AG08396 (cell line): ENCODE results near the gene CAPN8.

Experiments
- DNase-seq: peaks from one replicate; pipeline ENCODE4 v3.0.0; 2012; ENCODE audit warnings: low spot score, mixed read lengths

CAPN8 gene

DNA sequence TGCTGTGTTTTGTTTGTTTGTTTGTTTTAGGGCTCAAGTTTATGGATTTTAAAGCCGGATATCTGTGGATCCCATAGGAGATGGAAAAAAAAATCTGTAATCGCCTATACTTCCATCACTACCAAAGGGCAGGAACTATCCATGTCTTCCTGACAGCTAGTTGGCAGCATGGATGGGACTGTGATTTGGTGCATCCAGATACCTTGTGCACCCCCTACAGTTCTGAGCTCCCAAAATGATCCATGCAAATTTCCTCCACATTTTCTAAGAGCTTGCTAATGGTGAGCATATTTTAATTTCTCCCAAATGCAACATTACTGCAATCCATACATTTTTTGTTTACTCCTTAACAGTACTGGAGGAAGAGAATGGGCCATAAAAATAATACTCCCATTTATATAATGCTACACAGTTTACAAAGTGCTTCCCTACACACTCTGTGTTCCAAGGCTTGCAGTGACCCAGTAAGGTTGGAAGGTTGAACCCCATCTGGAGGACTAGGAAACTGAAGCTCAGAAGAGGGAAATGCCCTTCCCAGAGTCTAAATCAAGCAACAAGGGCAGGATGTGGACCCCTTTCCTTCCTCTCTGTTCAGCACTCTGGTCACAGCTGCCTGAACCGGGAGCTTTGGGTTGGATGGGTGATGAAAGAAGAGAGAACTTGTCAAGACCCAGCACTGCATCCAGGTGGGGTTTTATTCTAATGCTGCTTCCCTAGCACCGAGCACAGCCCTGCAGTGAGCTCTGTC is 48.0 kb downstream of the CAPN8 start:
- no peak for DNase-seq

DNA sequence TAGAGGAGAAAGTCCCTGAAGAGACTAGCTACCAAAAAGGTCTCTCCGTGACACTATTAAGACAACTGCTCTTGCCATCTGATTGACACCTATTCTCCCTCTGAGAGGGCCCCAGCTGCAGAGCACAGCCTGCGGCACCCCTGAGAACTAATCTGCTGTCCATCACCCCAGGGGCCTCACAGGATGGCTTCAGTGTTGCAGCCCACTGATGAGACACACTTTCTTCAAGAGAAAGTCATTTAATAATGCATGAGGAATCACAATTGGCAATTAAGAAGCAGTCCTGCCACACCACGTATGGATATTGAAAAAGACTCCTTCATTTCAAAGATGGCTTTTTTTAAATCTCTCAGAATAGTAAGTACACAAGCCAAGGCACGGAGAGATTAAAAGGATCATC is 48.9 kb downstream of the CAPN8 start:
- DNase-seq: no peak

DNA sequence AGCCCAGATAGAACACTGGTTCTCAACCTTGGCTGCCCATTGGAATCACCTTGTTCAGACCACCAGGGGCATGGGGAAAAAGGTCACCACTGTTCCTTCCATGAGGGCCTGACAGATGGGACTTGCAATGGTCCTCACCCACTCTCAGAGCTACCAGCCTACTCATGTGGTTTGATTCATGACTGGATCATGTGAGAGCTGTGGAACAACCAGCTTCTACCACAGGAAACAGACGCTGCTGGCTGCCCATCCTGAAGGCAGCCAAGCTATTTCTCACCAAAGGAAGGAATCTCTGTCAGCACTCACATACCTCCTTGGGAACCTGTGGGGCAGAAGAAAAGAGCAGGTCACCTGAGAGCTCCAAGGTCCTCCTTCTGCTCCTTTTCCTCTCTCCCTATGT is 53.6 kb downstream of the CAPN8 start:
- DNase-seq: no peak

- no peak for DNase-seq
Measured at GRCh38 chr1:223609977-223610376, 55.5 kb downstream of the CAPN8 start.

DNA sequence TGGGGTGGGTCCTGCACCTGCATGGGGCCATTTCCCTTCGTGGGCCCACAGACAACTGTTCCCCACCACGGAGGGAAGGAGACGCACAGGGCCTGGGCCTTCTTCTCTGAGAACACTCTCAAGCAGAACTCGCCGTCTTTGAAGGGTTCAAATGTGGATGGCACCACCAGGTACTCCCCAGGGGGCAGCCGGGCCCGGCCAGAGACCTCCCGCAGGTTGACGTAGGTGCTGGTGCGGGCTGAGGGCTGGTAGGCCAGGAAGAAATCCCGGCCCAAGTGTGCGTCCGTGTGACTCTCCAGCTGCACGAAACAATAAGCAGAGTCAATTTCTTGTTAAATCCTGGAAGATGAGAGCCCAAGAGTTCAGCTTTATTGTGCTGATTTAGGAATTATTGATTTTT is 56.4 kb downstream of the CAPN8 start:
- no peak for DNase-seq

- no peak for DNase-seq
Measured at GRCh38 chr1:223558512-223558911, 107.0 kb downstream of the CAPN8 start.

DNA sequence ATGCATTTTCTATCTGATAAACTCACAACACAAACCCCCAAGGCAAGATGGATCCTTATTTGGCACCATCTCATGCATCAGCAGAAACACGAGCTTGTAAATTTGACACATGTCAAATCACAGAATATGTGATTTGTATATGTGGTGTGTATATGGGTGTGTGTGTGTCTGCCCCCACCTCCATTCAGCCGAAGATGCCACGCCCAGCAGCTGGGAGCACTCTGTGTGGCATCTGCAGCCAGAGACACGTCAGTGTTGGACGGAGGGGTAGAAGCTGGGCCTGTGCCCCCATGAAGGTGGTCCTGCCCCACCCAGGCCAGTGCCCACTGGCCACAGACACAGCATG is 108.4 kb downstream of the CAPN8 start:
- no peak for DNase-seq

DNA sequence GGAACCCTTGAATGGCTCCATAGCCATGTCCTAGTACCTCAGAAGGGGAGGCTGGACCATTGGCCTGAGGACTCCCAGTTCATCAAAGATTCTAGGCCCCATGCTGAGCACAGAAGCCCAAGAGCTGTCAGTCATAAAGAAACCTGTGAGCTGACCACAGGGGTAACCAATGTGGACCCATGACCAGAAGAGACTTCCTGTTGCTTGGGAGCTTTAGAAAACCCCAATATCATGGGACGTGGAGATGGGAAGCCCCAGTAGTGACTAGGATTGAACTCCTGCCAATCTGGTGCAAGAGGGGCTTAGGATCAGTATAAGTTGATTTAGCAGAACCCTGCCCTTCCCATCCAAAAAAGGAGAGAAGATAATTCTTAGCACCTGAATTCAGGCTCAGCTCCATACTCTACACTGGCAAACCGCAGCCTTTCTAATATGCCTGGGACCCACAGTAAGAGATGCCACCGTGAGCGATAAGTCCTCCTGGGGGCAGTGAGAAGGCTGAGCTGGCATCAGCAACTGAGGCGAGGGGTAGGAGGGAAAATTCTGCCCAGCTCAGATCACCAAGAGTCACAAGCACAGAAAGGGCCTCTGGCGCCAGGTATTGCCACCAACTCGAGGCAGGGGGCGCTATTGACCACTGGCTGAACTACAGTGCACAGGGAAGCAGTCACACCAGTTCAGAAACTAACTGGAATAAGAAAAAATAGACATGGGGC is 108.9 kb downstream of the CAPN8 start:
- DNase-seq: peak; percentile 29

GRCh38 chr1:223553957-223554356 is 111.5 kb downstream of the CAPN8 start:
- no peak for DNase-seq

- DNase-seq: no peak
Measured at GRCh38 chr1:223551610-223552009, 113.9 kb downstream of the CAPN8 start.

- DNase-seq: no peak
Measured at GRCh38 chr1:223549740-223550139, 115.8 kb downstream of the CAPN8 start.

DNA sequence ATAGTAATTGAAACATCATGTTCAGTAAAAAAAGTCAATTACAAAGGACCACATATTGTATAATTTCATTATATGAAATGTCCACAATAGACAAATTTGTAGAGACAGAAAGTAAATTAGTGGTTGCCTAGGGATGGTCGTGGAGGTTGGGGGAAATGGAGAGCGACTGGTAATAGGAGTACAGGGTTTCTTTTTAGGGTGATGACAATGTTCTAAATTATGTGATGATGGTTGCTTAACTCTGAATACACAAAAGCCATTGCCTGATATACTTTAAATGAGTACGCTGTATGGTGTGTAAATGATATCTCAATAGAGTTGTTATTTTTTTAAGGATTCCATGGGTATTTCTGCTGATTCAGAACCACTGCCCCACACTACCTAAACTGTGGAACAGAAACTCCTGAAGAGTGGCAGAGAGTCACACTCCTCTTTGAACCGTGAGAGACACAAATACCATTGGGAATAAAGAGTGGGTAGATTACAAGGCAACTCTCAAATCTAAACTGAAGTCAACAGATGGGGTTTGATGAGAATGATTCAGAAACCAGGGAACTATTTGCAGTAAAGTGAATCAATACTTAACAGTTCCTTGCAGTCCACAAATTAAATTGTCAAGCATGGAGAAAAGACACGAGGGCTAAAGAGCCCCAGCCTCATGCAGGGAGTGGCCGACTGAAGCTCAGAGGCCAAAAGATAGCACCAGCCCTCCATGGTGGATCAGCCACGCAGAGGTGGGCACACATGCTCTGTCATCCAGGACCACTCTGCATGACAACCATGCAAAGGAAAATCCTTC is 118.0 kb downstream of the CAPN8 start:
- no peak for DNase-seq

DNA sequence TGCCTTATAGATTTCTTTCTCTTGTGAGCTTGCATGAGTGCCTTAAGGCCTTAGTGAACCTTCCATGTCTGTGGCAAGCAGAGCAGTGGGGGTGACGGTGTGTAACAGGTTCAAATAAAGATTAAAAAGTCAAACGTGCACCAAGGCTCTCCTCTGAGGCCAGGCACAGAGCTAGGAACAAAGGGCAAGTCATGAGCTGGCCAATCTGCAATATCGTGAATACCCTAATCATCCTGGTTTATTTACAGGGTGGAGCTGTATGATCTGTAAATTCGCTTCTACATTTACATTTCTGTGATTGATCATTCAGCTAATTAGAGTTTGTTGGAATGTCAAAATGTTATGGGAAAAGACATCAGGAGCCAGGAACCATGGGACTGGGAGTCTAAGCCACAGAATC is 120.2 kb downstream of the CAPN8 start:
- no peak for DNase-seq

- no peak for DNase-seq
Measured at GRCh38 chr1:223543560-223543959, 121.9 kb downstream of the CAPN8 start.

DNA sequence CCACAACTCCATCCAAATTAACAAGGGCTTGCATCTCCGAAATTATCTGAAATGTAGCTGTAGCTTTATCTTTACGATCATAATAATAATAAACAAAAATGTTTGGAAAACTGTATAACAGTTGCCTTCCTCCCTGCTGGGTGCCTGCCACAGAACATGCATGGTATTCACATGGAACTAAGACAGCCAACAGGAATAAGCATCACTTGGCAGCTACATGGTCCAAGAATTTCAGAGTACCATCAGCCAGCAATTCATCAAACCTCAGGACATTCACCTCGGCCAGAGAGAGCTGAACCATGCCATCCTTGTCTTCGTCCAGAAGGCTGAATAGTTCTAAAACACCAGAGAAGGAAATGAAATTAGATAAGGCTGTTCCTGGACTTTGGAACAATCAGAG is 122.7 kb downstream of the CAPN8 start:
- no peak for DNase-seq

DNA sequence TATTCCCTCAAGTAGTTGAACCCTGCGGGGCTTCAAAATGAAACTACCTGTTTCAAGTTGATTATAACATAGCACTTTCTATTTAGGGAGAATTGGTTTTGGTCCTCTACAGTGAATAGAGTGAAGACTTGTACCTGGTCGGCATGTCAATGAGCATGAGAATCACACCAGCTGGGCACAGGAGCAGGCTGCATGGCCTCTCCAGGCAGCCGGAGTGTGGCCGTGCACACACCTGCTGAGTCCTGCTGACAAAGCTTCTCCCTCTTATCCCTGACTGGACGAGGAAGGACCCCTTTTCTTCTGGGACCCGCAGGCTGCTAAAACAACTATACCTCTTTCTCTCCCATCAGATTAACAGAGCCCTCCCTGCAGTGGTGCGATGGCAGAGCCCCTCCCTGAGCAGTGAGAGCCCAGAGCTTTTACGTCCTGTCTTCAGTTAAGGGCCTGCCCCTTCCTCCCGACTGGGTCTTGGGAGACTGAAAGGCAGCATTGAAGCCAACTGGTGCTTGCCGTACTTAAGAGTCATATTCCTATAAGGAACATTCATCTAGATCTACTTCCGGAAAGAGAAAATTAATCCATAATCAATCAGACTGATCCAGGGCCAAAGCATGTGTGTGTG is 124.9 kb downstream of the CAPN8 start:
- no peak for DNase-seq

- DNase-seq: no peak
Measured at GRCh38 chr1:223539750-223540149, 125.8 kb downstream of the CAPN8 start.

DNA sequence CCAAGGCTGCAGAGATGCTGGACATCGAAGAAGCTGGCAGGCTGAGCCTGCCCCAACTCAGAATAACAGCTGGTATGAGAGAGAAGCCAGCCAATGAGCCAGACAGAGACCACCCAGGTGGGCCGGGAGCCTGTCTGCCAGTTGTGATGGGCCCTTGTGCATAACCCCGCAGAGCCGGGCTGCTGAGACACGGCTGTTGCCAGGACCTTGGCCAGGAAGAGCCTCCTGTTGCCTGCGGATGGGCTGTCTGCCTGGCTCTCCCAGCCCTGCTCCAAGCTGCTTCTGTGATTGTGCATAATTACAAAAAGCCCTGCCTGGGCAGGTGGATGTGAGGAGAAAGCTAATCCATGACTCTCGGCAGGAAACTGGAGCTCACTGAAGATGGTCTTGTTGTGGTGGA is 126.5 kb downstream of the CAPN8 start:
- no peak for DNase-seq

- no peak for DNase-seq
Measured at GRCh38 chr1:223535319-223535718, 130.2 kb downstream of the CAPN8 start.

DNA sequence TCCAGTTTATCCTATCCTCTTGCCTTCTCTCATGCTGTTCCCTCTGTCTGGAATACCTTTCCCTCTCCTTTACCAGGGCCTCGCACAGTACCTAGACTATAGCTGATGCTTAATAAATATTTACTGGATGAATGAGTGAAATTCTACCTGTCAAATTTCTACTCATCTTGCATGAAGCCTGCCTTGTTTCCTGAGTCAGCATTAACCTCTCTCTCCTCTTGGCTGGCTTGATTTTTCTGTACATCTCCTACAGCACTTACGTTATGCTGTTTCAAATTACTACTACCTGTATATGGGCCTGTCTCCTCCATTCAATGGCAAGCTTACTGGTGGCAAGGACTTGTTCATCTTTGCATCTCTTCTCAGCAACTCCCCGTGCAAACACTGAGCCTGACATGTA is 130.8 kb downstream of the CAPN8 start:
- no peak for DNase-seq

DNA sequence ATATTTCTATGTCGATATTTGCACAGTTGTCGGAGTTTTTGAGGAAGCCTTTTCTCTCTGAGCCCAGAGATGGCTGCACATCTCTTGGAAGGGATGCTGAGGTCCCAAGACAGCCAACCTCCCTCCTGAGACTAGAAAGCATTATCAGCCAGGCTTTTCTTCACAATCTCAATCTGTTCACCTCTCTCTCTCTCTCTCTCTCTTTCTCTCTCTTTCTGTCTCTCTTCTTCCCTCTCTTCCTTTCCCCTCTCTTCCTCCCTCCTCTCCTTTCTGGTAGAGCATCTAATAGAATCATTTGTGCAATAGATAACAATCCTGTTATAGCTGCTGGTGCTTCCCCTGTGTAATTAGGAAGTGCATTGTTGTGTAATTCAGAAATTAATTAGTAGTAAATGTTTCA is 131.8 kb downstream of the CAPN8 start:
- no peak for DNase-seq

GRCh38 chr1:223531742-223532341 is 133.7 kb downstream of the CAPN8 start:
- peak; percentile 42 for DNase-seq
